HG02852 (cell line): Measurements from ENCODE around the gene IGFBP4.

Source experiments
- ATAC-seq: cut with Tn5 transposase; IDR thresholded peaks from one replicate; pipeline ENCODE4 v1.9.1; 2021; ENCODE audit warnings: mild to moderate bottlenecking, moderate library complexity; ENCODE audit not compliant: unreplicated experiment

IGFBP4 gene

DNA sequence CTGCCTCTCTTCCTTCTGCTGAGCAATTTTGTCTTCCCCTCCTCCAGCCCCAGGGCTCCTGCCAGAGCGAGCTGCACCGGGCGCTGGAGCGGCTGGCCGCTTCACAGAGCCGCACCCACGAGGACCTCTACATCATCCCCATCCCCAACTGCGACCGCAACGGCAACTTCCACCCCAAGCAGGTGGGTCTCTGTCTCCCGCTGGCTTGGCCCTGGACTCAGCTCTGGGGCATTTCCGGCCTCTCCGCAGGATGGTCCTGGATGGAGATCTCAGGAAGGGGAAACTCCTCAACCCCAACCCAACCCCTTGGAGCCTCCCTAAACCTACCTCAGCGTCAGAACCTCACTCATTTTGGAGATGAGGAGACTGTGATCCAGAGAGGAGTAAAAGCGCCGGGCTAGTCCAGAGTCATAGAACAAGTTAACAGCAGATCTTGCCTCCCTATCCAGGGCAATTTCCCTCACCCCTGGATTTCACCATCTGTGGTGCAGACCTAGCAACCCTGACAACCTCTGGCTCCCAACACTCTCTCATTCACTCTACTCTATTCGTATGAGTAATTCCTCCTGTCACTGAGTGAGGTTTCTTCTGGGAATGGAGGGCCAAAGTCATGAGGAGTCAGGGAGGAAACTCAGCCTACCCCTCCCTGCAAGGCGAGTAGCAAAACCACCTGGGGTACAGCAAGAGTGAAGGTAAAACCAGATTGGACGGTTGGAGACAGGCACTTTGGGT, 10.8 kb downstream of the IGFBP4 start:
- no peak for ATAC-seq

DNA sequence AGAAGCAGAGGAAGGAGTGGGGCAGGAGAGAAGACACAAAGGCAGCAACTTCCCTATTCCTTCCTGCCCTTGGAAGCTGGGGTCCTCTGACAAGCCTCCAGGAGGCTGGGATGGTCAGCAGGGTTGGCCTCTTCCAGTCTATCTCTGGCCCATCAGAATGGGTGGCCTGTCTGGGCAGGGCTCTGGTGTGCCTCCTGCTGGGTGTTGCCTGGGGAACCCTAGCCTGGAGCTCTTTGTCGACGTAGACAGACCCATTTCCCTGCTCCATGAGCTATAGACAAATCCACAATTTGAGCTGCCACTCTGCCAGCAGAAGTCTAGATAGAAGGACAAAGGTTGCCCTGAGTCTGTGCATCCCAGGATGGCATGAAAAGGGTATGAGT, 11.4 kb downstream of the IGFBP4 start:
- ATAC-seq, result no peak

DNA sequence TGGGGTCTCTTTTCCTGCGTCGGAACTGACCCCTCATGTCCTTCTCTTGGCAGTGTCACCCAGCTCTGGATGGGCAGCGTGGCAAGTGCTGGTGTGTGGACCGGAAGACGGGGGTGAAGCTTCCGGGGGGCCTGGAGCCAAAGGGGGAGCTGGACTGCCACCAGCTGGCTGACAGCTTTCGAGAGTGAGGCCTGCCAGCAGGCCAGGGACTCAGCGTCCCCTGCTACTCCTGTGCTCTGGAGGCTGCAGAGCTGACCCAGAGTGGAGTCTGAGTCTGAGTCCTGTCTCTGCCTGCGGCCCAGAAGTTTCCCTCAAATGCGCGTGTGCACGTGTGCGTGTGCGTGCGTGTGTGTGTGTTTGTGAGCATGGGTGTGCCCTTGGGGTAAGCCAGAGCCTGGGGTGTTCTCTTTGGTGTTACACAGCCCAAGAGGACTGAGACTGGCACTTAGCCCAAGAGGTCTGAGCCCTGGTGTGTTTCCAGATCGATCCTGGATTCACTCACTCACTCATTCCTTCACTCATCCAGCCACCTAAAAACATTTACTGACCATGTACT, 13.2 kb downstream of the IGFBP4 start:
- no peak for ATAC-seq

DNA sequence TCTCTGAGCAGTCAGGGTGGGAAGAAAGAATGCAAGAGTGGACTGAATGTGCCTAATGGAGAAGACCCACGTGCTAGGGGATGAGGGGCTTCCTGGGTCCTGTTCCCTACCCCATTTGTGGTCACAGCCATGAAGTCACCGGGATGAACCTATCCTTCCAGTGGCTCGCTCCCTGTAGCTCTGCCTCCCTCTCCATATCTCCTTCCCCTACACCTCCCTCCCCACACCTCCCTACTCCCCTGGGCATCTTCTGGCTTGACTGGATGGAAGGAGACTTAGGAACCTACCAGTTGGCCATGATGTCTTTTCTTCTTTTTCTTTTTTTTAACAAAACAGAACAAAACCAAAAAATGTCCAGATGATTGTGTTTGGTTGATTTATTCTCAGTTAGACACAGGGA, 14.1 kb downstream of the IGFBP4 start:
- ATAC-seq, result no peak

DNA sequence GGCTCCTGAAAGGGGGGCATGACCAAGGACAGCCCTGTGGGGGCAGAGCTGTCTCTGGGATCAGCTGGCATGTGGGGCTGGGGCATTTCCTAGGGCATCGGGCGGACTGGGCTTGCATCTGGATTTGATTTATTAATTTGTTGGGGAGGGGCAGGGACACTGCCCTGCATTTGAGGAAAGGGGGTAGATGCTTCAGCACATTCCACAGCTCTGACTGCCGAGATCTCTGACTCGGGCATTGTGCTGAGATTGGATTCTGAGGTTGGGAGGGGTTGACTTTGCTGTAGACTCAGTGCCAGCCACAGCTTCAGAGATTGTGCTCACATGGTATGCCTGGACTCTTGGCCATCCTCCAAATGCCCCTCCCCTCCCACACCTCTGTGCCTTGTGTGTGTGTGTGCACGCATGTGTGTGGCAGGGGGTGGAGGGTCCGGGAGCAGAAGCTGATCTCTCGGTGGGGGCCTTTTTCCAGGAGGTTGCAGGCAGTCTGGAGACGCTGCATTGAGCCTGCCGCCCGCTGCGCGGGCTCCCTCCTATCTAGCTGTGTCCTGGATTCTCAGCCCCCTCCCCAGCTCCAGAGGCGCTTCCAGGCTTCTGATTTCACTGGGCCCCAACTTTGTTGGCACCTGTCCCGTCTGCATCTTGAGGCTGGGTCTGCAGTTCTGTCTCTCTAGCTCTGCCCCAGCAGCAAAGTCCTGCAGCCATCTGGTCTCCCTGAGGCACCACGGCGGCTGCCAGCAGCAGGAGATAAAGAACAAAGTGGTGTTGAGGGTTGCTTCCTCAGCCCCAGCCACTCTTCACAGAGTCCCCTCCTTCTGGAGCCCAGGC, 14.9 kb downstream of the IGFBP4 start:
- ATAC-seq, result no peak

DNA sequence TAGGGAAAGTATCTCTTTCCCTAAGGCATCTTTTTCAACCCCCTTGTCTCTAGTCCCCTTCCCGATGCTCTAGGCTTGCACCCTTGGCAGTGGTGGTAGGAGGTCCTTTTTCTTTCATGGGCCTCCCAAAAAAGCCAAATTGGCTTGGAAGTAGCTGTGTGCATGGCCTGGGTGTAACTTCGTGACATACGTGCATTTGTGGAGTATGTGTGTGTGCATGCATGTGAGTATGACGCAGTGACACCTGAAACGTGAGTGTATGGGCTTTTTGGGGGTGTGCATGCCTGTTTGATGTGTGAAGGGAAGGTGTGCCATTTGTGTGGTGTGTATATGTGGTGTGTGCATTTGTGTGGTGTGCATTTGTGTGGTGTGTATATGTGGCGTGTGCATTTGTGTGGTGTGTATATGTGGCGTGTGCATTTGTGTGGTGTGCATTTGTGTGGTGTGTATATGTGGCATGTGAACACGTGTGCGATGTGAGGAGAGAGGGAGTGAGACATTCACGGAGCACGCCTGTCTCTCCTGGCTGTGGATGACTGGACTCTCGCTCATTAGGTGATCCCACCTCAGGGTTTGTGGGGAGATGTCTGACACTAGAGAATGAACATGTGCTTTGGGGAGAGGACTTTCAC, 15.7 kb downstream of the IGFBP4 start:
- ATAC-seq, result no peak

DNA sequence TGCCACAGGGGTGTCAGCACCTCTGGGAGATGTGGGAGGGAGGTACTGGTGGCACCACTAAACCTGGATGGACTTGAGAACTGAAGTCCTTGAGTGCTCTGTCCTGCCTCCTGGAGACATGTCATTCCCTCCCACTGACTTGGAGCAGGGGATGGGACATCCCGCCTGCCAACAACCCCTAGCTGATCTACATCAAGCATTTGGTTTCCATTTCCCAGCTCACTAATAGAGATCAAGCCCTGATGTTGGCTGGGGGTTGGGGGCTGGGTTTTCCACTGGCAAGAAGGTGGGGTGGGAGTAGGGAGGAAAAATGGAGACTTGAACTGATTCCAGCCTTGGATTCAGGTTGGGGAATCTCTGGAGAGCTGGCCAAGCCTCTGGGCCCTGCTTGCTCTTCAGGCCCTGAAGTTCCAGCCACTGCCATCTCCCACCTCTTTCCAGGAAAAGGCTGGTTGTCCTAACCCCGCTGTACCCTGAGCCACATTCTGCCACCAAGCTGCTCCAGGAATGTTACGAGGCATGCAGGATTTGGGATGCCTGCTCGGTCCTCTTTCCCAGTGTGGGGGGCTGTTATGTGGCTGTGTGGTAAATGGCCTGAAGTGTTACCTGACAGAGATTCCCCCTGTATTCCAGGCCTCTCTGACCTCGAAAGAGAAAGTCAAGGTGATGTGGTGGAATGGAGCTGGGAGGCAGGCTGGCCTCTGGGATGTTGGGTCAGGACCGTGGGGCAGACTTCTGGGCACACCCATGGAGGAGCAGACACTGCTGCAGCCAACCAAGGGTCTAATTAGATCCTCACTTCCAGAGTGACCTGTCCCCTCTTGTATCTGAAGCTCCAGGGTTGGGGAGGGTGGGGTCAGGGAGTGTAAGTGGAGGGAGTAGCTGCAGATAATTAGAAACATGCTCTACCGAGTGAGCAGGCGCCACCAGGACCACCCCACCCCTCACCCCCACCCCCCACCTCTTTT, 16.7 kb downstream of the IGFBP4 start:
- no peak for ATAC-seq

DNA sequence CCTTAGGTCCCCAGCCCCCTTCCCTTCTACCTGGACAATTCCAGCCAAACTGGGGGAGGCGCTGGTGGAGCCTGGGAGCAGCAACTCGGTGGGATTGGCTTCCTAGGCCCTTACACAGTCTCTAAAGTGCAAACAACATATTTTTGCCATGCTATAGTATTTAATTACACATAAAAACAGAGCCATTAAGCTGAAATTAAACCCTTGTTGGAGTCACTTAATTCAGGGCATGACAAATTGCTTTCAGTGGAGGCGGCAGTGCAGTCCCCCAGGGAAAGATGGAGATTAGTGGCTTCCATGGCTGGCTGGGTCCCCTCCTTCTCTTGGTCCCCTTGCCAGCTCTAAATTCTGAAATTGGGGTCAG, 17.3 kb downstream of the IGFBP4 start:
- no peak for ATAC-seq

DNA sequence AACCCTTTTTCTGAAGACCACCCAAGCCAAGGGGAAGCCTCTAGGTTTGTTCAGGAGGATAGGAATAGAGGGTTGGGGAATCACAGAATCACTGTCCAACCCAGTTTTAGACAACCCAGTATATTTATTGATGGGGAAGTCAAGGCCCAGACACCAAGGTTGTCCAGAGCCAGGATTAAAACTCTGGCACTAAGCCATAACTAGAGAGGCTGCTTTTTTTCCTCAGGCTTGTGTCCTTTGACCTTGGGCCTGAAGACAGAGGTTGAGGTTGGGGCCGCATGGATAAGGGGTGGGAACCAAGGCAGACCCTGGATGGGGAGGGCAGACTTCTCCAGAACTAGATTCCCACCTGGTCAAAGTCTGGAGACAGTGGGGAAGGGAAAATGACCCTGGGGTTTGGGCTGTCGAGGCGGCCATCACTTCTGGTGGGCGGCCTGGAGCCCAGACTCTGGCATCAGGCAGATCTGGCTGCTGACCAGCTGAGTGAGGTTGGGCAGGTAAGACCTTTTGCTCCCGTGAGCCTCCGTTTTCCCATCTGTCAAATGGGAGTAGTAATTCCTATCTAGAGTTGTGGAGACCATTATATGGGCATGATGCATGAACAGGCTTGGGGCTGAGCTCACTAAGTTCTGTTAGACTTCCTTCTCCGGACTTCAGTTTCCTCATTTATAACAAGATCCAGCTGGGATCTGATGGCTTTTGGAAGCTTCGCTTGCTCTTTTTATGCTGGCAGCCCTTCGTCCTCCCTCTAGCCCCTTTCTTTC, 17.9 kb downstream of the IGFBP4 start:
- no peak for ATAC-seq

DNA sequence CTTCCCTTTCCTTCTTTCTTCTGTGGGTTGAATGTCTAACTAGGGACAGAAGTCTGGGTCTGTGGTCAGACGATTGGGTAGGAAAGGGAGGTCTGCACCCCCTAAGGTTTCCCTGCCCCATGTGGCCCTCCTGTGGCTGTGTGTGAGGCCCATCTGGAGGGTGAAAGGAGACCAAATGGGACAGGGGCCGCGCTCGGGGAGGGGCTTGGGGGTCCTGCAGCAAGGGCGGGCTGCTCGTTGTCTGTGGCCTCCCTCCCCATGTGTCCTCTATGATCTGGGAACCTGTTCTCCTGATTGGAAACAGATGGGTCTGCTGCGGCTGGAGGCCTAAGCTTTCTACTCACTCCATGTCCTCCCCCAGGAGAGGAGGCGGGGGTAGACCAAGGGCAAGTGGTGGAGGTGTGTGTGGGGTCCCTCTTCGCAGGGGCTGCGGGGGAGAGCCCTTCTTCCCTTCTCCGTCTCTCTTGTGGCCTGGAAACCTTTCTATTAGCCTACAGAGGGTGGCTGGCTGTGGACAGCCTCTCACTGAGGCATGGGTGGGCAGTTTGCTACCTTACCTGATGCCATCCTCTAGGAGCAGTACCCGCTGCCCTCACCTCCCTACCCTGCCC, 18.6 kb downstream of the IGFBP4 start:
- ATAC-seq, result no peak

DNA sequence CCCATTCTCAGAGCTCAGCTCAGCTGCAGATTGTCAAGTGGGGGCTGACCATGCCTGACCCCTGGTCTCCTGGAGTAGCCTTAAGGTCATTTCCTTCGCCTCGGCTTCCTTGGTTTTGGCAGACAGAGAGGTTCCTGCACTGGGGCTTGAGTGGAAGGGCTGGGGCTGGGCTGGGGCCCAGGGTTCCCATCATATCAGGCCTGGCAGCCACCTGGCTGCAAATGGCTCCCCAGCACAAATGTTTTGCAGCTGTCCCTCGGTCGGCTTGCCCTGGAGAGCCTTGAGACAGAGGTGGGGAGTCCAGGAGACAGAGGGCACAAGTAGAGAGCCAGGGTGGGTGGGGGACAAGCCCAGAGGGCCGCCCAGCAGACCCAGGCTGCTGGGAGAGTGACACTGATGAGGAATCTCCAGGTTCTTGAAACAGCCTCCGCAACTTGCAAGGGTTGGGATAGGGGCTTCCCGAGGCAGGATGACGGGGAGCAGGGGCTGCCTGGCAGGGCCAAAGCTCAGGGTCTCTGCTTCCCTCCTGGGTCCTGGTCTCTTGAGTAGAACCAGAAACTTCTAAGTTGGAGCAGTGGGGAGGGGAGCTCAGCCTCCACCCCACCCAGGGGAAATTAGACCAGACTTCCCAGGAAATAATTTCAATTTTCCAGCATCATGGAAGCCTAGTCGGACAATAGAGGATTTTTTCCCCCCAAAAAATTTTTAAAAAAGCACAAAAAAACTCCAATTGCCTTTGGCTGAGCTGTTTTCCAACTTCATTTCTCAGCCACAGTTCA, 19.3 kb downstream of the IGFBP4 start:
- ATAC-seq, result no peak

DNA sequence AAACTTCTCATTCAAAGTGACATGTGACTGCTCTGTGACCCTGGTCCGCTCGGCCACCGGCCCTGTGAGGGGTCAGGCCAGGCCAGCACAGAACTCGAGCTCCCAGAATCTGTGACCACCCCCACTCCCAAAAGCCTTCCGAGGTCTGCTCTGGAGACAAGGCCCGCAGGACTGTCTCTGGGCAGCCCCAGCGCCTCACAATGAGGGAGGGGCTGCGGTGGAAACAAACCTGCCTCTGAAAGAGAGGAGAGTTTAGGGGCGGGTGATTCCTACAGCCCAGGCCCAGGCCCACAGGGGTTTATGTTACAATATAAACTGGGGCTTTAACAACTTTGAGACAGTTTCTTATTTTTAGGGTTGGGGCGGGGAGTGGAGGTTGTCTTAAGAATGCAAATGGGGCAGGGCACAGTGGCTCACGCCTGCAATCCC, 19.9 kb downstream of the IGFBP4 start:
- ATAC-seq, result no peak

DNA sequence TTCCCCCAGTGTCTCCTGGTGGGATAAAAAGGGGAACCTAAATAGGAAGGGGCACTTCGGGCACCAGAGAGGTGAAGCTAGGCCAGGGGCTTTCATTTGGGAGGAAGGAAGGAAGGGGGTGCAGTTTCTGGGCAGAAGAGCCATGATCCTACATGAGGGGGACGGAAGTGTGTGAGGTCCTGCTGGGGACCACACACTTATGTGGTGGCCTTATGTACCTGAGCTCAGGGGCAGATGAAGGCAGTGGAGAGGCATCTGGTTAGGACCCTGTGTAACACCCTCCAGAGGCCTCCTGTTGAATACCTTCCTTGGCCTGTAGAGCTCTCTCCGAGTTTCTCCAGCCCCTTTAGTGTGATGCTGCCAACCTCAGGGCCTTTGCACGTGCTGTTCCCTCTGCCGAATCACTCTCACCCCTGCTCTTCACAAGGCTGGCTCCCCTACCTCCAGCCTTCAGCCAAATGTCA, 21.2 kb downstream of the IGFBP4 start:
- no peak for ATAC-seq

DNA sequence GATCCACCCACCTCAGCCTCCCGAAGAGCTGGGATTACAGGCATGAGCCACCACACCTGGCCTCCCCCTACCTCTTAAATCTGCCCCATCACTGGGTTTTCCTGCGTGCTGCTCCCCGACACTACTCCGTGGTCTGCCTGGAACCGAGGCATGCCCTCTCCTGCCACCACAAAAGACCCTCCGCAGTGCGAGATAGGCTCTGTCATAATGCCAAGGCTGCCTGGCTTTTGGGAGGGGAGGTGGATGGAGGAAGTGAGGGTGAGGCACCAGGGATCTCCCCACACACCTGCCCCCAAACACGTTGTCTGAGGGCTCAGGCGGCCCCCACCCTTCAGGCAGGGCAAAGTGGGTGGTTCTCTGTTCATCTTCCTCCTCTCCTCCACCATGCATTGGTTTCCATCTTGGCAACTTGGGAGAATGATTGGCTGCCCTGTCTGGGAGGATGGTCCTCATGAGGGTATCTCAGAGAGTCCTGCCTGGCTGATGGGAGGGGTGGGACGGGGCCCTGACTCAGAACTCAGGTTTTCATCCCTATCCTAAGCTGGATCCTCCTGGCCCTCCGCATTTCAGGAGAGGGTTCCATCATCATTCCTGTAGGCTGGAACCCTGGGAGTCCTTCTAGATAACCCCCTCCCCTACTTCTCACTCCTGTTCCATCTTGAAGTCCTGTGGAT, 23.2 kb downstream of the IGFBP4 start:
- no peak for ATAC-seq

DNA sequence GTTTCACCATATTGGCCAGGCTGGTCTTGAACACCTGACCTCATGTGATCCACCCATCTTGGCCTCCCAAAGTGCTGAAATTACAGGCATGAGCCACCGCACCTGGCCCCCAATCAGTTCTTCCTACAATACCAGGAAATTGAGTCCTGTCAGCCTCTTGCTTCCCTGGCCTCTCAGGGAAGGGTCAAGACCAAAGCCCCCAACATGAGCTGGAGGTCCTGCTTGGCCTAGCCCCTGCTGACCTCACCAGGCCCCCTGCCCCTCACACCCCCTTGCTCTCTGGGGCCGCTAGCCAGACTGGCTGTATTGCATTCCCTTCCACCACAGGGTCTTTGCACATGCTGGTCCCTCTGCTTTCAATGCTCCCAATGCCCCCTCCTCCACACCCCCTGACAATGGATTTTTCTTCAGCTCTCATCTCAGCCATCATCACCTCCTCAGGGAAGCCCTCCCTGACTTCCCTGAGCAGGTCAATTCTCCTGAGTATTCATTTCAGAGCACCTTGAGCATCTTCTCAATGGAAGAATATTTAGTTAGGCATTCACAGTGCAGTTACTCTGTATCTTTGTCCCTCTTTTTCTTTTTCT, 24.1 kb downstream of the IGFBP4 start:
- no peak for ATAC-seq

DNA sequence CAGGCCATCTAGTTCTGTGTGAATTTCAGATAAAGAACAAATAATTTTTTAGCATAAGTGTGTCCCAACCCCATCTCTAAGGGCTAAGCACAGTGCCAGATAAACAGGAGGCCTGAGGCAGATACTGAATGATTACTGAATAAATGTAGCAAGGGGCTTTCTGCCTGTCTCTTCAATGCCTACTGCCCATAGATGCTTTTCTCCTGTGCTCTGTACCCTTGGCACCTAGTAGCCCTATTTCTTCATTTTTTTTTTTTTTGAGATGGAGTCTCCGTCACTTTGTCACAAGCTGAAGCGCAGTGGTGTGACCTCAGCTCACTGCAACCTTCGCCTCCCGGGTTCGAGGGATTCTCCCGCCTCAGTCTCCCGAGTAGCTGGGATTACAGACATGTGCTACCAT, 25.3 kb downstream of the IGFBP4 start:
- no peak for ATAC-seq

DNA sequence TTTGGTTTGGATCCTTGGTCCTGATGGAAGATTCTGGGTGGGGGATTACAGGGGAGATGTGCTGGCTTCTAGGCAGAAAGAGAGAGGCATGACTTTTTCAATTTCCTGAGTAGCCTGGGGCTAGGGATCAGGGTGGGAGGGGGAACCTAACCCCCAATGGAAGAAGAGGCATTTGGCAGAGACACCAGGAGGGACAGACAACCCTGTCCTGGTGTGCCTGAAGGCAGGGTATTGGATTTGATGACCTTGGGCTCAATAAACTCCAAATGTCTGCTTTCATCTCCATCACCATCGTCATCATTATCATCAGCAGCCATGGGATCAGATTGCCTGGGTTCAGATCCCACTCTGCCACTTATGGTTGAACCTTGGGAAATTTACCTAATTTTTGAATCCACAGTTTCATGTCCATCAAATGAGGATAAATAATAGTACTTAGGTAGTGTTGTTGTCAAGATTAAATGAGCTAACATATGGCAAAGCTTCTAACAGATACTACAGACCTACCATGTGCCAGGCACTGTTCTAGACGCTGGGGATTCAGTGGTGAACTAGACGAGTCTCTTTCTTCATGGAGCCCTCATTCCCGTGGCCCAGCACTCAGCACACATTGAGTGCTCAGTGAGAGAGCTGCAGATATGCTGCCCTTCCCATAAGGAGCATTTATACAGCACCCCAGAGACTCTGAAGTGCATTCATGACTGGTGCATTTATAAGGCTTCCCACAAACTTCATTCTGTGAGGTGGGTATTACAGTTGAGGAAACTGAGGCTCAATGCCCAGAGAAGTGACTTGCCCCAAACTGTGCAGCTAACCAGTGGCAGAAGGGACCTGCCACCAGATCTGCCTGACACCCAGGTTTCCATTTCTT, 26.8 kb downstream of the IGFBP4 start:
- ATAC-seq, result no peak
